Measurements from ENCODE around the gene FKBP11.

DNA sequence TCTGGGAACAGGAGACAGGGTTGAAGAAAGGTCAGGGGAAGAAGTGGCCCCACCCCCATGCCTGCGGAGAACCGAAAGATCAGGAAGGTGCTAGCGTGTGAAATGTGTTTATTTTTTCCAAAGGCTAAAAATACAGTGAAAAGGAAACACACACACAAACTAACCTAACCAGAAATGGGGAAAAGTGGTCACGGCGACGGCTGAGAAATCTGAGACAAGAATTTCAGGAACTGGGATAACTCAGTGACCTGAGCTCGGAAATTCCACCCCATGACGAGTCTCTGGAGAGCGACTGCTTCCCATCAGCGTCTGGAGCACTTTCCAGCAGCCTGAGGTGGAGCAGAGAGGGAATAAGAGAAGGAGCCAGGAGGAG lies 43.0 kb downstream of the FKBP11 start:
- TF ChIP-seq GATA3 (IDR thresholded peaks at IDR 0.05; ENCODE audit: low read depth, low read length), result no peak
- no peak for TF ChIP-seq GATA2 (IDR thresholded peaks at IDR 0.05; ENCODE audit: low read depth, low read length)

All from SH-SY5Y (cell line).